Pancreas (tissue), 10 donors: ENCODE measurements around the gene ERMAP. TPM values are rescaled to one million over a fixed set of nuclear protein-coding genes. Genes with fewer than 3 reads are reported as not detected.

Source experiments
- ATAC-seq, 4 donors: fragments of 200-7000 bp; cut with Tn5 transposase; one replicate each; pipeline versions ENCODE4 v1.8.0 to v1.9.1; 2020; ENCODE audit warnings: mild to moderate bottlenecking in 4 of 4, moderate library complexity in 4 of 4
- DNase-seq, 6 donors: peaks; one replicate each; pipeline ENCODE4 v3.0.0-alpha.2; 2020
- FAIRE-seq: peaks from 2 replicates; lab custom pipeline; 2012; peaks lifted over from hg19 to GRCh38; lab: Jason Lieb, UNC
- H3K27ac ChIP-seq, 4 donors: fragments of 200-600 bp; sonication (generic); 1 replicate in 3 of 4; 2 replicates in 1 of 4; pipeline versions ENCODE4 v1.5.0 to v1.8.0; 2020
- H3K27me3 ChIP-seq, 4 donors: fragments of 200-600 bp; one replicate each; pipeline ENCODE4 v1.8.0; 2021
- H3K36me3 ChIP-seq, 3 donors: fragments of 200-600 bp; sonication (generic) in 1 of 3; one replicate each; pipeline versions ENCODE4 v1.5.0 to v1.8.0; 2020 to 2021
- H3K4me1 ChIP-seq, 3 donors: fragments of 200-600 bp; one replicate each; pipeline ENCODE4 v1.8.0; 2021
- H3K4me3 ChIP-seq, 4 donors: fragments of 200-600 bp; sonication (generic) in 2 of 4; one replicate each; pipeline versions ENCODE4 v1.5.0 to v1.8.0; 2020 to 2021
- H3K9me3 ChIP-seq, 4 donors: fragments of 200-600 bp; one replicate each; pipeline ENCODE4 v1.8.0; 2021
- CTCF ChIP-seq, 4 donors: fragments of 200-600 bp; sonication (generic) in 3 of 4; IDR thresholded peaks; one replicate each; pipeline versions ENCODE4 v1.5.0 to v1.8.0; 2021; ENCODE audit warnings: antibody characterized with exemption in 4 of 4
- WGBS, 2 donors: extraction: QIAGEN DNeasy Blood & Tissue Kit; methylation state at CpG; one replicate each; pipeline ENCODE4 v1.1.7; 2013; 5-methylcytosine and 5-hydroxymethylcytosine counted together
- intact Hi-C, 3 donors: fragments of 100-400 bp; cut with DNase I; formaldehyde crosslinking; loops; one replicate each; pipeline versions ENCODE4 v1.11.1 to v1.14.2; 2022
- polyA plus RNA-seq, 2 donors: library from polyadenylated mRNA; stranded (reverse); fragments of 200-250 nt; gene quantifications; one replicate each; pipeline ENCODE4 v1.2.3, GENCODE V29; 2013
- total RNA-seq, 6 donors: library from RNA; stranded (reverse); fragmentation: NEBNext Ultra II Directional in 4 of 6; extraction: Animal tissue kit (Norgen Biotek cat#: 25700) in 4 of 6; gene quantifications; one replicate each; pipeline versions ENCODE4 v1.2.1 to v1.2.4, GENCODE V29; 2021 to 2023
- donor health status: healthy with polysubstance abuse.
- donor health status: DM: no; HTN: no; CAD: no; lungs with moderate emphysema.
- donor health status: DM: no; HTN: no; CAD: no.
- donor health status: control.
- donor health status: control.
- donor health status: Bipolar disorder and iron deficiency.
- donor health status: DM: yes; HTN: yes; CAD: no.
- donor health status: DM: no; HTN: no; CAD: no.
- donor health status: DM: no; HTN: no; CAD: no.
- donor health status: DM: yes; HTN: yes; CAD: no.

Gene ERMAP
- total and polyA plus RNA-seq, 8 donors, result 4.8 to 11.2 (median 8.5) TPM

GRCh38 chr1:42837709-42838108 is 20.8 kb downstream of the ERMAP start:
- DNase-seq, result no peak
- intact Hi-C loops, result no loop called here
- FAIRE-seq, result no peak
- Histone ChIP-seq H3K9me3 (no peaks in the 10 kb centered on the region), H3K4me1 (no peaks in the 10 kb centered on the region), H3K27ac (peak overlapping the region in 1 of 4 donors; percentile 6), H3K27me3 (no peaks in the 10 kb centered on the region), H3K4me3 (no peak overlapping the region), H3K36me3 (no peaks in the 10 kb centered on the region)
- 45 to 63% methylated on average over 3 of the region's 3 CpGs for WGBS, 2 donors
- TF ChIP-seq CTCF (IDR thresholded peaks at IDR 0.05), result no peak
- peak in 1 of 4 donors; percentile 65 for ATAC-seq

- 83 to 88% methylated on average over 7 of the region's 7 CpGs for WGBS, 2 donors
- ATAC-seq, result peak in 2 of 4 donors; percentile 30 to 77
- peak in 1 of 6 donors; percentile 25 for DNase-seq
Measured at GRCh38 chr1:42838482-42839190, 21.7 kb downstream of the ERMAP start.

GRCh38 chr1:42841010-42841409 is 24.1 kb downstream of the ERMAP start:
- H3K9me3 ChIP-seq, result no peaks in the 10 kb centered on the region
- peaks cover 0 to 3% (median 0%) of the 10 kb centered on the region in 3 donors for H3K4me1 ChIP-seq
- DNase-seq, result no peak
- H3K27ac ChIP-seq, result no peak overlapping the region
- no peak overlapping the region for H3K4me3 ChIP-seq
- ATAC-seq, result no peak
- no peaks in the 10 kb centered on the region for H3K36me3 ChIP-seq
- TF ChIP-seq CTCF (IDR thresholded peaks at IDR 0.05), result no peak
- no peaks in the 10 kb centered on the region for H3K27me3 ChIP-seq
- FAIRE-seq, result no peak
- 79 to 85% methylated on average over 3 of the region's 3 CpGs for WGBS, 2 donors
- intact Hi-C loops, result no loop called here

More at GRCh38 chr1:42838482-42839190, 21.7 kb downstream of the ERMAP start:
- no peaks in the 10 kb centered on the region for H3K9me3 ChIP-seq
- intact Hi-C loops, result no loop called here
- FAIRE-seq, result no peak
- no peaks in the 10 kb centered on the region for H3K4me1 ChIP-seq
- peak overlapping the region in 1 of 4 donors; percentile 6 for H3K27ac ChIP-seq
- no peak overlapping the region for H3K4me3 ChIP-seq
- no peak for TF ChIP-seq CTCF (IDR thresholded peaks at IDR 0.05)
- H3K36me3 ChIP-seq, result no peaks in the 10 kb centered on the region
- no peaks in the 10 kb centered on the region for H3K27me3 ChIP-seq

GRCh38 chr1:42841440-42842147 is 24.7 kb downstream of the ERMAP start:
- no peak overlapping the region for H3K27ac ChIP-seq
- WGBS, 2 donors, result 69 to 86% methylated on average over 2 of the region's 2 CpGs
- peaks cover 0 to 3% (median 0%) of the 10 kb centered on the region in 3 donors for H3K4me1 ChIP-seq
- no peak for TF ChIP-seq CTCF (IDR thresholded peaks at IDR 0.05)
- intact Hi-C loops, result no loop called here
- no peak for FAIRE-seq
- H3K4me3 ChIP-seq, result no peak overlapping the region
- H3K9me3 ChIP-seq, result no peaks in the 10 kb centered on the region
- H3K36me3 ChIP-seq, result no peaks in the 10 kb centered on the region
- no peak for DNase-seq
- ATAC-seq, result no peak
- H3K27me3 ChIP-seq, result no peaks in the 10 kb centered on the region
